Right lobe of liver (tissue), 4 donors: Measurements from ENCODE around the gene DPP10.

Source experiments
- POLR2A ChIP-seq: fragments of 450-650 bp; IDR thresholded peaks from one replicate; pipeline ENCODE4 v1.6.1; 2017; ENCODE audit warnings: antibody characterized with exemption, mild to moderate bottlenecking
- TF ChIP-seq, protein P1 (sequence below), 4 donors: fragments of 200-600 bp in 3 of 4; fragments of 450-650 bp in 1 of 4; IDR thresholded peaks; one replicate each; pipeline versions ENCODE4 v1.5.1 to v1.8.0; 2016 to 2022; ENCODE audit warnings: antibody characterized with exemption in 4 of 4, mild to moderate bottlenecking in 2 of 4
- donor health status: DM: no; HTN: no; CAD: no.
- donor health status: DM: no; HTN: no; CAD: no.
- donor health status: DM: no; HTN: yes; CAD: no.

DNA sequence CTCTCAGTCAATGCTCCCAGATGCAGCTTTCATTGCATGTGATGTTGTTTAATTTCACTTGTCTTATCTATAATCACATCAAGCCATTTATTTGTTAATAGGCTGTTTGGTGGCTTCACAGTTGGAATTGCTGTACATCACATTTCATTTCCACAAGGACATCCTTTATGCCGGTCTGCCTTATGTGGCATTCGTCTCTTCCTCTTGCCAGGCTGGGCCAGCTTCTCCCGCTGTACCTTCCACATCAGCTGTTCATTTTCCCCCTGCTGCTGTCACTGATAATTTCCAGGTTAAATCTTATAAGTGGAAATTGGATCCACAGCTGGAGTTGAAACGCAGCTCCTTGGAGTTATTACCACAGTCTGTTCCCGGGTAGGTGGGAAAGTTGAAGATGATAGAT lies 110.6 kb downstream of the DPP10 start:
- no peak for TF ChIP-seq POLR2A
- TF ChIP-seq, protein P1, sequence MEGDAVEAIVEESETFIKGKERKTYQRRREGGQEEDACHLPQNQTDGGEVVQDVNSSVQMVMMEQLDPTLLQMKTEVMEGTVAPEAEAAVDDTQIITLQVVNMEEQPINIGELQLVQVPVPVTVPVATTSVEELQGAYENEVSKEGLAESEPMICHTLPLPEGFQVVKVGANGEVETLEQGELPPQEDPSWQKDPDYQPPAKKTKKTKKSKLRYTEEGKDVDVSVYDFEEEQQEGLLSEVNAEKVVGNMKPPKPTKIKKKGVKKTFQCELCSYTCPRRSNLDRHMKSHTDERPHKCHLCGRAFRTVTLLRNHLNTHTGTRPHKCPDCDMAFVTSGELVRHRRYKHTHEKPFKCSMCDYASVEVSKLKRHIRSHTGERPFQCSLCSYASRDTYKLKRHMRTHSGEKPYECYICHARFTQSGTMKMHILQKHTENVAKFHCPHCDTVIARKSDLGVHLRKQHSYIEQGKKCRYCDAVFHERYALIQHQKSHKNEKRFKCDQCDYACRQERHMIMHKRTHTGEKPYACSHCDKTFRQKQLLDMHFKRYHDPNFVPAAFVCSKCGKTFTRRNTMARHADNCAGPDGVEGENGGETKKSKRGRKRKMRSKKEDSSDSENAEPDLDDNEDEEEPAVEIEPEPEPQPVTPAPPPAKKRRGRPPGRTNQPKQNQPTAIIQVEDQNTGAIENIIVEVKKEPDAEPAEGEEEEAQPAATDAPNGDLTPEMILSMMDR (IDR thresholded peaks at IDR 0.05) = no peak
